COR-L47 (cell line): ENCODE results near the gene CGNL1.
A peak's percentile ranks its signal among the peaks of the same experiment; 100 is the strongest.

Experiments
- DNase-seq: peaks from one replicate; lab custom pipeline; 2025; lab: John Stamatoyannopoulos, UW

Gene CGNL1

DNA sequence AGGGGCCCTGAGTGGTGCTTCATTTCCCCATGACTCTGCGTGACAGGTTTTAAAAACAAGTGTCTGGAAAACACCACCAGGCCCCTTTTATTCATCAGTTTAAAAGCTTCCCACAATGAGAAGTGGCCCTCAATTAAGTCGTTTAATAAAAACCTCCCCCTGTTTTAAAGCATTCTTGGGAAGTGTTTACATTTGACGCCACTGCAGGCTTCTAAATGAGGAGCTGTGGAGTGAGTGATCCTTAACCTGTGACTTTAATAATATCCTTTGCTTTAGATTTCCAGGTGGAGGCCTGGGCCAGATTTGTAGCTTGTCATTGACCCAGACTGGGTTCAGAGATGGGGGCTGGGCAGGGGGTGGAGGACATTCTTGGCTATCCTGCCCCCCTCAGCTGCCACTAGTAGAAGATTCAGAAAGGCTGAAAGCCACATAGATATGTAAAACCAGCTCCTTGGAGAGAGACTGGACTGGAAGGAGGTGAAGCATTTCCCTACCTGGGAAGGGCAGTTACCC is 11.3 kb downstream of the CGNL1 start:
- DNase-seq, result peak; percentile 27

DNA sequence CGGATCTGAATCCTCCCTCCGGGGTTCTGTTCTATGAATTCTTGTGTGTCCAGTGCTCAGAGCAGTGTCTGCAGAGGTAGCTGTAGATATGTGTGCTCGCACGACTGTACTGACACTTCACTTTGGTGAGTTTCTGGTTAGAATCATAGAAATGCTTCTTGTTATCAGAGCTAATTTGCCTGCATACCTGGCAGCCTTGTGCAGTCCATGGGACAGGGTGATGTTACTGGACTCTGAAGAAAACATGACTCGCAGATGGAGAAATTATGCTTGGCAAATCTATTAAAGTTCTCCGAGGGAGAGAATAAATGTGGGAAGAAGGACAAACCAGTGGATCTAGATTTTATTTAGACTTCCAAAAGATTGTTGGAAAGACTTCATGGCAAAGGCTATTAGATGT is 12.2 kb downstream of the CGNL1 start:
- no peak for DNase-seq

DNA sequence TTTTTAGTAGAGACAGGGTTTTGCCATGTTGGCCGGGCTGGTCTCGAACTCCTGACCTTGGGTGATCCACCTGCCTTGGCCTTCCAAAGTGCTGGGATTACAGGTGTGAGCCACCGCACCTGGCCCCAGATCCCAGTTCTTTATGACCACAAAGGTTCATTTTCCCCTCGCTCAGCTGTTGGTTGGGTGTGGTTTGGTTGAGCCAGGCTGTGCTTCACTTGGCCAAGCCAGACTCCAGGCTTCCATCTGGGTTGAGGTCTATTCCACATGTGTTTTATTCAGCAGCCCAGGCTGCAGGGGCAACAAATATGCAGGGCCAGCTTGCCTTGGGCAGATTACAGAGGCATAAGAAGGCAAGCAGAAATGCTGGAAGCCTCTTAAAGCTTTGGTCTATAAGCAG is 13.7 kb downstream of the CGNL1 start:
- DNase-seq, result no peak

DNA sequence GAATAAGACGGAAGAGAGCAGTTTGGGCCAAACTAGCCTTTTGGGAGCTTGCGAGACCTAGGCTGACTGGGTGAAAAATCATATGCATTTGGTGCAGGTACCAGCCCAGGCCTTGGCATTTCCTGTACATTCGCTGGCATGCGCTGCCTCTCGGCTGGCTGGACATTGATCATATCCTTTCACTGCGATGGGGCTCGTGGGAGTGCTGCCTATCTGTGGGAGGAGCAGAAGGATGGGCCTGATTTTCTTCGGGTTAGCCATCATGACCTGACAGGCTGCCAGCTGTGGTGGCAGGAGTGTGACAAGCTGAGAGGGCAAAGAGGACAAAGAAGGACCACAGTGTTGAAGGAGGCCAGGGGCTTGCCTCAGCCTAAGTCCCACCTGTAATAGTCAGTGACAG is 14.3 kb downstream of the CGNL1 start:
- no peak for DNase-seq

DNA sequence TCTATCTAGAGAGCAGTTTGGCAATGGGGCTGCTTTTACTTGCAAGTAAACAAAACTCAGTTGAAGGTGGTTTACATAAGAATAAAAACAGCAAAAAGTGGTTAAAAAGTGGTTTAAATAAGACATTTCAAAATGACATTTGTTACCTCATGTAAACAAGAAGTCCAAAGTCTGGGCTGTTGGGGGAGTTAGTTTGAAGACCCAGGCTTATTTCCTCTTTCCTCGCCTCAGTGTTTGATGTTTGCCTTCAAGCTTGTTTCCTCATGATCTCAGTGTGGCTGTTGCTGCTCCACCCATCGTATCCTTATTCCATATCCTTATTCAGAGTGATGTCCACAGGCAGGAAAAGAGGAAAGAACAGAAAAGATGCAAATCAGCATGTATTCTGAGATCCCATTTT is 15.2 kb downstream of the CGNL1 start:
- no peak for DNase-seq

DNA sequence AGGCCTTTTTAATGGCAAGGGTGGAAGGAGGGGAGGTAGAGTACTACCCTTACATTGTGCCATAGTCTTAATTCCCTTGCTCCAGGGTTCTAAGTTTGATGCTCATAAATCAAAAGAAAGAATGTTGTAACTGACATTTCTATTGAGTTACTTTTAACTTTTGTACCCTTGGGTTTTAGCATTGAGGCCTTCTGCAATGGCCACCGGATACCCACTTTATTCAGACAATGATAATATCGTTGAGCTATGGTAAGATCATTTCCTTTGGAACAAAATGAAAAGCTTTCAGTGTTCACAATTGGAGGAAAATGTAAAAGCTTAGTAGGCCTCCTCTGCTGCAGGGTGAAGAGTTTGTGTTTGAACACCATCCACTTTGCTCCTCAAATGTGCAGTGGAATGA is 16.8 kb downstream of the CGNL1 start:
- no peak for DNase-seq

DNA sequence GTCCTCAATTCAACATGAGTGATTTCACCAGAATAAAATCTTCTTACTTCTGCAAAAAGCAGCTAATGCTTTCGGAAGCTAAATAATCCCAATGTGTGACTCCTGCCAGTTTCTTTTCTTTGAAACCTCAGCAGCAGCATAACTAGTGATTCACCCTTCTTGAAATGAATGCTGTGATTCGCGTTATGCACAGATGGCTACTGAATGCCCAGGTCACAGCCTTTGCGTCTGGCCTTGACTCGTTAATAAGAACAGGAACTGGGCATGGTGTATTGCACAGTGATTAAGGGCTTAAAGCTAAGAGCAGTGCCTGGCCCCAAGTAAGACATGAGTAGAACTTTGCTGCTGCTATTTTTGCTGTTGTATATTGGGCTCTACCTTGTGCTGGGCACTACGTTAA is 19.0 kb downstream of the CGNL1 start:
- DNase-seq, result no peak

DNA sequence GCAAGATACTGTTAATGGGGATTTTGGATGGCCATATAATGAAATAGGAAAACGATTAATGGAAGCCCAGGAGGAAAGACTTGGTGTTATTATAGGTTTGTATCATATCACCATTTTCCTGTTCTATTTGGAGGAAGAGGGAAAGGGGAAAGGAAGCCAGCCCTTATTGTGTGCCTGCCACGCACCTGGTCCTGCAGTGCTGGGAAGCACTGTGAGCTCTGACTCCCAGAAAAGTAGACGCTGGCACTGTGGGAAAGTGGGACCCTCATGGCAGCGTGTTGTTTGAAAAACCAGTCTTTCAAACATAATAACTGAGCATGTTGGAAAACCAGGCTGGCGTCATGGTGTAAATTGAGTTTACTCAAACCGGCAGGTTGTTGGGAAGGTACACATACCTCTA is 22.0 kb downstream of the CGNL1 start:
- peak; percentile 40 for DNase-seq

DNA sequence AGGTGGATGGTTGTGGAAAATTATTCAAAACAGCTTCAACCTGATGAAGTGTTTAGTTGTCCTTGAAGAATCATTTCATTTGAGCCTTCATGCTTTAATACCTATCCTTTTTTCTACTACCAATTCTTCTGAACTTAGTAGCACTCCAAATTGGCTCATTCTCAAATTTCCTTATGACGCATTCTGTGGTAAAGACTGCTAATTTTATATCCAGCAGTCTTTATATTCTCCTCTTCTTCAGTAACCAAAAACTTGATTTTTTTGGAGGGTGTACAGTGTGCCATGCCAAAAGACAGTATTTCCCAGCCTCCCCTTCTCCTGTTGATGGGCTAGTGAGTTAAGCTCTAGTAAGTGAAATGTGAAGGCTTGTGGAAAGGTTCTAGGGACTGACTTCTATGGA is 25.2 kb downstream of the CGNL1 start:
- no peak for DNase-seq

DNA sequence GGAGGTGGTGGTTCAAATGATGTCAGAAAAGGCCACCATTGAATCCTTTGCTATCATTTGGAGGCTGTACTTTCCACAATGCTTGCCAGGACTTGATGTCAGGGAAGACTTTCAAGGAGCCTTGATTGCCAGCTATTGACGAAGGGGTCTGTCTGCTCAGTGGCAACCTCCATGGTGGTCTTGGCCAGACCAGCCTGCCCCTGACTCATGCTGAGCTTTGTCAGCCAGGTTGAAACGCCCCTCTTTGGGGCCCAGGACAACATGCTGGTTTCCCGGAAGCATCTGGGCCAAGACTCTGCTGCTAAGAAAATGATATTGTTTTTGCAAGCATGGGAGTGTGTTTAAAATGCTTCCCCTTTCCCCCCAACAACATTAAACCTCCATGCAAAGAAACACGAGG is 26.7 kb downstream of the CGNL1 start:
- DNase-seq, result no peak

DNA sequence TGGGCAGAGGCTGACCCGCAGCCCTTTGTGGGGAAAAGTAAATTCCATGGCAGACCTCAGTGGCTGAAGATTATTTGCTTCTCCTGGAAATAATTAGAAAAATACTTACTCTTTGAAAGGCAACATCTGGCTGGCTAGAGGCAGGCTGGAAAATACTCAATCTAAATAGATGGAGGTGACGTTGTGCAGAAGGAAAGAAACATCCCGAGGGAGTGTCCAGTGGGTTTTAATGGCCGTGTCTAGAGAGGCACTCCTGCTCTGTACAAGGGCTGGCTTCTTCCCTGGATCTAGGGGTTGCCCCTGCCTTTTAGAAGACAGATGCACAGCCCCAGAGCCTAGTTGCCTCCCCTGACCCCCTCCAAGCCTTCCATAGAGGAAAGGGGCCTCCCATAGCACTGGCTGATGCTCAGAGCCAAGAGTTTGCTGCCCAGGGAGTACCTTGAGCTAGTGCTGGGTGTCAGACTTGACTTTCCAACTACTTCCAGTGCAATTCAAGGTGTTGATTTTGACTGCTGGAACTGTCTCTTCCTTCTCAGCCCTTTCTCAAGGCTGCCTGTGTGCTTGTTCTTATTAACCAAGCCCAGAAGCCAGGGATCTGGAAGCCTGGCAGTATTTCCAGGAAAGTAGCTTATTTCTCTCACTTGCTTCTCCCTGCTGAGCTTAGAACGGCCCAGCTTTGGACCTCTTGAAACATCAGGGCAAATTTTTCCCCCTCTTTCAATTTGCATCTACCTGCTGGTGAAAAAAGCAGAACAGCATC is 27.4 kb downstream of the CGNL1 start:
- DNase-seq, result no peak

DNA sequence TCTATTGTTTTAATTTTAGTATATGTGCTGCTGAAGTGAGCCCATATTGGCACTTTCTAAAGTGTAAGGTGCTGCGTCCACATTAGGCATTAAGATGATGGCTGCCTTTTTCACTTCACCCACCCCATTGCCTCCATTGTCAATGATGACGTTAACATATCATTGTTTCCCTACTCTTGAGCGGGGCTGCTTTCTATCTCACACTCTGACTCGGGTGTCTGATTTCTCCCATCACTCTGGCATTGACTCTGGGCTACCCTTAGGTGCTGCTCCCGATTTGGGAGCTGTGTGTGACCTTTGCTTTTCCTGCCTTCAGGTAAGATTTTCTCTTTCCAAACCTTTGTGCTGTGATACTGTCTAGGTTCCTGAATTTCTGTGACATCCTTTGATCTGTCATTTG is 28.8 kb downstream of the CGNL1 start:
- DNase-seq, result no peak

DNA sequence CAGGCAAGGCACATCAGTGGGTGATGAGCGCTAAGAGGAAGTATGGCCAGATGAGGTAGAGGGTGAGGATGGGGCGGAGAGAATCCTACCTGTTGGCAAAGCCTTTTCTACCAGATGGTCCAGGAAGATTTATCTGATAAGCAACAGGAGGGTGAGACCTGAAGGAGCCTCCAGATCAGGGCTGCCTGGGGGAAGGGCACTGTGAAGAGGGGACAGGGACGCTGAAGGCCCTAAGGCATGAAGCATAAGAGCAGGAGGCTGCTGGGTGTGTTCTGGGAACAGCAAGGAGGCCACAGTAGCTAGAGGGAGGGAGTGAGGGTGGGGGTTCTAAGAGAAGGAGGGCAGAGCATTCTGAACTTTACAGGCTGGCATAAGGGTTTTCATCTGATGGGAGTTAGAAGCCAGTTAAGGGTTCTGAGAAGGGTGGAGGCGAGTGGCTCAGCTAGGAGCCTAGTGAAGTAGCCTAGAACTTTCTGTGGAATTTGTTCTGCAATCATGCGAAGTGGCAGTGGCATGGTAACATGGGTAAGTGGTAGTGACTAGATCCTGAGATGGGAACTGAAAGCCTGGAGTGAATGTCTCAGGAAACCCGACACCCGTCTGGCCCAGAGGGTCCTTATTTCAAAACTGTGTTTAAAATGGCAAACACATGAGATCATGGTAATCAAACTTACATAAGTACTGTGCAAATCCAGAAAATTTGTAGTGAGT is 29.9 kb downstream of the CGNL1 start:
- DNase-seq, result no peak

DNA sequence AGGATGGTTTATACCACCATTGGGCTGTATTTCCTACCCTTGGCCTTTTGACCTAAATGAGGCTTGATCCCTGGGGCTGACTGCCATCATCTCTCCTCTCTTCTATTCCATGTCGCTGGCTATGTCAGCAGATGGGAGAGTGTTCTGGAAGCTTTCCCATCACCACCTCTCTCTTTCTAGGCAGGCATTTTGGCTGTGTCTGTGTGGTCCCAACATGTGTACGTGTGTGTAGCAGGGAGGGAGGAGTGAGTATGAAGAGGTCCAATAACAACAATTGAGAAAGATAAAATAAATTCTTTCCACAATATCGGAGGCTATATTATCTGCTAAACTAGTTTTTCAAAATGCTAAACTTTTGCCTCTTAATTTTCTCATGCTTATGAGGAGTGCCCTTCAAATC is 34.1 kb downstream of the CGNL1 start:
- DNase-seq, result no peak

DNA sequence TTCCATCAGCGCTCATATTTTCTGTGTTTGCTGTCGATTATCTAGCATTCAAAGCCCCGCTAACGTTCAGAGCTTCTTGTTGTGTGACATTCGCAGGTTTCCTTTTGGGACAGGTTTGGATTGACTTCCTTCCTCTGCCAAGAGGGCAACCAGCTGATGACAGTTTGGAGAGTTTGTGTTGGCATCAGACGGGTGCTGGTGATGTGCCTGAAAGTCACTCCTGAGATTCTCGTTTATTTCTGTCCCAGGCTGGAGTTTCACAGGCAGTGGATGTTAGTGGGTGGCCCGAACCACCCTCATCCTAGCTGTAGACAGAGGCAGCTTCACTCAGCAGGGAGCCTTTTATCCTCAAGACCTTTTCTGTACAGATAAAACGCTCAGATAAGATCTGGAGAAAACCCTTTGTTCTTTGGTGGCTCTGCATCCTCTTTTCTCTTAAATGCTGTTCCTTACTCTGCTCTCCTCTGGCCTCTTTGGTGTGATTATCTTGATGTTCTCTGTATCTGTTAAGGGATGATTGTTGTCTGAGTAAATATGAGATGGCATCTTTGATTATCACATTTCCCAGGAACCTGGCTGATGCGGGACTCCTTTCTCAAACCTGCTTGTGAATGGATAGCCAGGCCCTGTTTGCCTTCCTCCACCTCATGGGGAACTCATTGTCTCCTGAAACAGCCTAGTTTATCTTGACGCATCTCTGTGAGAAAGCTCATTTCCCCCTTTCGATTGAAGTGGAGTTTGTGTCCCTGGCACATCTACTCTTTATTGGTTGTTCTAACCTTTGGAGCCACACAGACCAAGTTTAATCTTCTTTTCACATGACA is 35.9 kb downstream of the CGNL1 start:
- DNase-seq, result no peak

DNA sequence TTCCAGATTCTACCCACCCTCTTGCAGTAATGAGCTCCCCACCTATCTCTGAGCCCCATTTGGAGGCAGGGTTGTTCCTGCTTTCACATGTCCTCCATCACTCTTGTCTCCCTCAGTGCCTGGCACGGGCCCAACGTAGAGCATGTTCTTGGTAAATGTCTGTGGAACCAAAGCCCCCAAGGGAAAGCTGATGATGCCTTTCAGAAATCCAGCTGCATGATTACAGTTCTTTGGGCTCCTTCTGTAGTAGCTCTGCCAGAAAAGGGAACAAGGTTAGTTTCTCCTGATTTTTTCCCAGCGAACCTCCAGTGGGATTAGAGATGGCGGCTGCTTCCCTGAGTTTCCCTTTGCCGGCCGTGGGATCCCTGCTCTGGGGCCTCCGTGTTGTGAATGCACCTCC is 39.3 kb downstream of the CGNL1 start:
- no peak for DNase-seq

DNA sequence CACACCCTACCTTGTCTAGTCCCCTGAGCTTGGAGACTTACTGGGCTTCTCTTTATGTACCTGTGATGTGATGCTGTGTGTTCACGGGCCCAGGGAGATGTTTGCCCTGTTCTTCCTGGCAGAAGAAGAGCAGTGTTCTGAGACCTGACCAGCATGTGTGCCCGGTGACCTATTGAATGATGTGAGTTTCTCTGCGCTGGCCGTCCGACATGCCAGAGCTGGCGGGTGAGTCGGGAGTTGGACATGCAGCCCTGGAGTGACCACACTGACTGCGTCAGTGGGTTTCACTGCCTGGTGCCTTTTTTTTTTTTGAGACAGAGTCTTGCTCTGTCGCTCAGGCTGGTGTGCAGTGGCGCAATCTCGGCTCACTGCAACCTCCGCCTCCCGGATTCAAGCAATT is 42.3 kb downstream of the CGNL1 start:
- DNase-seq, result no peak

DNA sequence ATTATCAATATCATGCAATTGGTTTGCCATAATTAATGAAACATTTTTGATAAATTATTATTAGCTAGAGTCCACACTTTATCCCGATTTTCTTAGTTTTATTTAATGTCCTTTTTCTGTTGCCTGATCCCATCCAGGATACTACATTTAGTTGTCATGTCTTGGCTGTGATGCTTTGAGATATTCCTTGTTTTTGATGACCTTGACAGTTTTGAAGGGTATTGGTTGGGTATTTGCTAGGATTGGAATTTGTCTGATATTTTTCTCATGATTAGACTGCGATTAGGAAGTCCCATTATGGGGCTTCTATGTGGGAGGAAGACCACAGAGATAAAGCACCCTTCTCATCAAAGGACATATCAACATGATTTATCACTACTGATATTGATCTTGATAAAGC is 43.0 kb downstream of the CGNL1 start:
- no peak for DNase-seq

DNA sequence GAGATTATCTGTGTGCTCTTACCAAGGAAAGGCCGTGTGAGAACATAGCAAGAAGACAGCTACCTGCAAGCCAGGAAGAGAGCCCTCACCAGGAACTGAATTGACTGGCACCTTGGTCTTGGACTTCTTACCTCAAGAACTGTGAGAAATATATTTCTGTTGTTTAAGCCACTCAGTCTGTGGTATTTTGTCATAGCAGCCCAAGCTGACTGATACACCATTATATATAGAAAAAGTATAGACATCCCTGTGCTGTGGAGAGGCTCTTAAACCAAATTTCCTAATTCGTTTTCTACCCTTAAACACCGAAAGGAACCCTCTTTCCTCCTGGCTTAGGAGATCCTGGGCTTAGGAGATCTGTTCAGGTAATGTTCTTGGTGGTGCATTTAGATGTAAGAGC is 44.8 kb downstream of the CGNL1 start:
- DNase-seq, result no peak

DNA sequence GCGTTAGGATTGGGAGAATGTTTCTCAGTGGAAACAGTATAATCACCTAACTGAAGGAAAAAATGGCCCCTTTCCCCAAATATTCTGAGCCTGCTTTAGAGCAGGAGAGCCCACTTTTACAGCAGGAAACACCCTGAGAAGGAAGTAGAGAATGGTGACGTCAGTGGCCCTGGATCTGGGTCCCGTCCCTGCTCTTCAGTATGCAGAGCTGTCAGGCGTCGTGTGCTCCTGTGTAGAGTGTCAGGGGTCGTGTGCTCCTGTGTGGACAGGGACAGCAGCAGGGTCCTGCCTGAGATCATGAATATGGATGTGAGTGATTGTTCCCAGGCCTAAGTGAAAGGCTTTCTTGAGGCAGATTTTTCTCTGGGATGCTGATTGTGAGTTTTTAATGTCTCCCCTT is 45.2 kb downstream of the CGNL1 start:
- no peak for DNase-seq

DNA sequence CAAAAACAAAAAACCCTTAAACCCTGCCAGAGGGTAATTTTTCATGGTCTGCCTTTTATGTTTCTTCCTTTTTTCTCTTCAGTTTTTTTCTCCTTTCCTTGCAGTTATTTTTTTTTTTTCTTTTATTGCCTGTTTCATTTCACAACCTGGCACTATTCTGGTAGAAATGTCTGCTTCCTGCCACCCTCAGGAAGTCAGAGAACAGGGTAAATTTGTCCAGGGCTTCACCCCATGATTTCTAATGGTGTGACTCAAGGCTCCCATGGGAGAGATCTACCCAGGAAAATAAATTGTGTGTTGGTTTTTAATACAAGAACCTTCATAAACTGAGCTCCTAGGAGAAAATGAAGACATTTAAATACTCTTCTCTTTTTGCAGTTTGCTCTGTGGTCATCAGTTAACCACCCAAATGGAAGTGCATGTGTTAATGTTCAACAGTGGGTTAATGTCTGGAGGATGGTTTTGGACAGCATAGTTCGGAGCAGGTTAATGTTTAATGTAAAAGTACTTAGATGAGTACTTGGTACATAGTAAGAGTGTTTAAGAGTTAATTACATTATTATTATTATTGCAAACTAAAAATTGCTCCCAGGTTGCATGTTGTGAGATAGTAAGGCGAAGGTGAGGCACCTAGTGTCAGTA is 45.9 kb downstream of the CGNL1 start:
- DNase-seq, result no peak

DNA sequence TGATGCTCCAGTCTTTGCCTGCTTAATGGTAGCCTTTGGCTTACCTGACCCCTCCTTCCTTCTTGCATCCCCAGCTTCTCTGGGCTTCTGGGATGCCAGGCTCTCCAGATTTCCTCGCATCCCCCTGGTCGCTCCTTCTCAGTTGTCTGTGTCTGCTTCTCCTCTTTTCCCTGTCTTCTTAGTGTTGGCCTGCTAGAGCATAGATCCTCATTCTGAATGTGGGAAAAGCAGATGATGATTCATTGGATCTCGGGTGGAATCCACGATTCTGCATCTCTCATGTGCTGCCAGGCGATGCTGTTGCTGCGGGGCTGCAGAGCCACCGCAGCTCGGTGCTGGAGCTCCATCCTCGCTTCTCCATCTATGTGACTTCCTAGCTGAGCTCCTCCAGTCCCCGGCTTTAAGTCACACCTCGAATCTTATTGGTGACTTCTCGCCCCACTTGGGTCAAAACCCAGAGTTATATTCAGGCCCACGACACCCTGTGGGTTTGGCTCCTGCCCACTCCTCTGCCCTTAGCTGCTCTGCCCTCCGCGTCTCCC is 47.4 kb downstream of the CGNL1 start:
- no peak for DNase-seq
